Measurements from ENCODE around the gene INA. TPM values are rescaled to one million over a fixed set of nuclear protein-coding genes. Genes with fewer than 3 reads are reported as not detected.

Gene INA
- under 1 TPM; 0.28 to 0.53 TPM for polyA plus RNA-seq

DNA sequence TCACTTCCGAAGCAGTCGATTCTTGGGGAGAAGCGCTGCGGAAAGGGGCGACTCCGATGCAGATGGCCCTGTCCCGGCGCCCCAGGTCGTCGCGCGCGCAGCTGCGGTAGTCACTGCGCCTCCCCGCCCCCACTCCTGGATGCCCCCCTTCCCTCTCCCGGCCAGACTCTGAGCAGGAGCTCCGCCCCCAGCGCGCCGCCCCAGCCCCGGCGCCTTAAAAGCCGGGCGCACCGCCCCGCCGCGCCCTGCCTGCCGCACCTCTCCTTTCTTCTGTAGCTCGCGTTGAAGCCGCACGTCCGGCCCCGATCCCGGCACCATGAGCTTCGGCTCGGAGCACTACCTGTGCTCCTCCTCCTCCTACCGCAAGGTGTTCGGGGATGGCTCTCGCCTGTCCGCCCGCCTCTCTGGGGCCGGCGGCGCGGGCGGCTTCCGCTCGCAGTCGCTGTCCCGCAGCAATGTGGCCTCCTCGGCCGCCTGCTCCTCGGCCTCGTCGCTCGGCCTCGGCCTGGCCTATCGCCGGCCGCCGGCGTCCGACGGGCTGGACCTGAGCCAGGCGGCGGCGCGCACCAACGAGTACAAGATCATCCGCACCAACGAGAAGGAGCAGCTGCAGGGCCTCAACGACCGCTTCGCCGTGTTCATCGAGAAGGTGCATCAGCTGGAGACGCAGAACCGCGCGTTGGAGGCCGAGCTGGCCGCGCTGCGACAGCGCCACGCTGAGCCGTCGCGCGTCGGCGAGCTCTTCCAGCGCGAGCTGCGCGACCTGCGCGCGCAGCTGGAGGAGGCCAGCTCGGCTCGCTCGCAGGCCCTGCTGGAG lies at the start of gene INA:
Gene INA (plus strand): TSS at position 243 of the 817 bp plus-strand sequence. CDS start 74 bp downstream, at position 317.
- Histone ChIP-seq H3K4me3 (ENCODE audit: low read depth in 1 of 2, low read length in 2 of 2) (peak within 1 kb of the TSS in 1 of 2 donors; percentile 14), H3K9me3 (ENCODE audit: control insufficient read depth in 2 of 2, insufficient read depth in 1 of 2, low read depth in 1 of 2, low read length in 1 of 2) (peaks cover 0 to 16% of the 10 kb centered on the region in 2 donors), H3K27ac (ENCODE audit: low read depth in 2 of 2, low read length in 1 of 2) (no peak within 1 kb of the TSS), H3K4me1 (ENCODE audit: control insufficient read depth in 2 of 2, insufficient read depth in 2 of 2, low read length in 1 of 2) (peaks cover 6 to 13% of the 10 kb centered on the region in 2 donors), H3K27me3 (ENCODE audit: control insufficient read depth in 1 of 2, insufficient read depth in 2 of 2, low read length in 2 of 2) (peaks cover 0 to 16% of the 10 kb centered on the region in 2 donors), H3K36me3 (ENCODE audit: control insufficient read depth in 2 of 2, insufficient read depth in 2 of 2, low read length in 1 of 2) (no peaks in the 10 kb centered on the region)
- WGBS, 2 donors, result 2% methylated on average over 101 to 105 of the region's 105 CpGs

DNA sequence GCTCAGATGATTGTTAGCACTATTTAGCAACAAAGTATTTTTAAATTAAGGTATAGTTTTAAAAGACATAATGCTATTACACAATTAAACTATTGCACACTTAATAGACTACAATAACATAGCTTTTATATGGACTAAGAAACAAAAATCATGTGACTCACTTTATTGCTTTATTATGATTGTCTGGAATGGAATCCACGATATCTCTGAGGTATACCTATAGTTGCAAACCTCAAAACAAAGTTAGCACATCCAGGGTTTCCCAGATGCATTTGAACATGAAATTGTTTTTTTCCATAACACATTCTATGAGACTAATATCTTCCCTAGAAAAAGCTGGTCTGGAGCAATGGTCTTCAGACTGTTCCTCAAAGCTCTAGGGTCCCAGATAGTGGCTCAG lies 49.5 kb upstream of the INA start:
- no peak overlapping the region for H3K4me3 ChIP-seq (ENCODE audit: low read depth in 1 of 2, low read length in 2 of 2)
- H3K27ac ChIP-seq (ENCODE audit: low read depth in 2 of 2, low read length in 1 of 2), result no peak overlapping the region
- H3K9me3 ChIP-seq (ENCODE audit: control insufficient read depth in 2 of 2, insufficient read depth in 1 of 2, low read depth in 1 of 2, low read length in 1 of 2), result peaks cover 5% of the 10 kb centered on the region in 2 donors
- 60 to 78% methylated on average over 1 of the region's 1 CpG for WGBS, 2 donors
- no peaks in the 10 kb centered on the region for H3K36me3 ChIP-seq (ENCODE audit: control insufficient read depth in 2 of 2, insufficient read depth in 2 of 2, low read length in 1 of 2)
- H3K4me1 ChIP-seq (ENCODE audit: control insufficient read depth in 2 of 2, insufficient read depth in 2 of 2, low read length in 1 of 2), result no peaks in the 10 kb centered on the region
- H3K27me3 ChIP-seq (ENCODE audit: control insufficient read depth in 1 of 2, insufficient read depth in 2 of 2, low read length in 2 of 2), result no peaks in the 10 kb centered on the region

DNA sequence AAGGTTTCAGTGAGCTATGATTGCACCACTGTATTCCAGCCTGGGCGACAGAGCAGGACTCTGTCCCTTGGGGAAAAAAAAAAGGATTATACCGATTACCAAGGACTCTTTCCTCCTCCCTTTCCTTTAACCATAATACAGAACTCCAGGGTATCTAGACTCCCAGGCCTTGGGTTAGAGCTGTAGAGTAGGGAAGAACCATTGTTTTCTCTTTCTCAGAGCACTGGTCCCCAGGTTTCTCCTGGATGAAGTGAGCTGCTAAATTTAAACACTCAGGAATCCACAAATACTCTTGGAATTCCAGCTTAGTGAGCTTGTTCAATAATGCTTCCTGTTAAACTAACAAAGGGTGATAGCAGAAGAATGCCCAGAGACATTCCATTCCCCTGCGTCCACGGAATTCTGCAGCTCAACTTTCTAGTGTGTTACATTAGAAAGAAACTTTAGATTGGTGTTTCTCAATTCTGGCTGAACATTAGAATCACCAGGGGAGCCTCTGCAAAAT lies 45.8 kb upstream of the INA start:
- no peaks in the 10 kb centered on the region for H3K36me3 ChIP-seq (ENCODE audit: control insufficient read depth in 2 of 2, insufficient read depth in 2 of 2, low read length in 1 of 2)
- WGBS, 2 donors, result 48 to 58% methylated on average over 4 of the region's 4 CpGs
- H3K4me3 ChIP-seq (ENCODE audit: low read depth in 1 of 2, low read length in 2 of 2), result no peak overlapping the region
- no peaks in the 10 kb centered on the region for H3K9me3 ChIP-seq (ENCODE audit: control insufficient read depth in 2 of 2, insufficient read depth in 1 of 2, low read depth in 1 of 2, low read length in 1 of 2)
- no peaks in the 10 kb centered on the region for H3K4me1 ChIP-seq (ENCODE audit: control insufficient read depth in 2 of 2, insufficient read depth in 2 of 2, low read length in 1 of 2)
- no peaks in the 10 kb centered on the region for H3K27me3 ChIP-seq (ENCODE audit: control insufficient read depth in 1 of 2, insufficient read depth in 2 of 2, low read length in 2 of 2)
- peak overlapping the region in 1 of 2 donors; percentile 40 for H3K27ac ChIP-seq (ENCODE audit: low read depth in 2 of 2, low read length in 1 of 2)

- Histone ChIP-seq H3K4me3 (ENCODE audit: low read depth in 1 of 2, low read length in 2 of 2) (no peak overlapping the region), H3K27ac (ENCODE audit: low read depth in 2 of 2, low read length in 1 of 2) (no peak overlapping the region), H3K4me1 (ENCODE audit: control insufficient read depth in 2 of 2, insufficient read depth in 2 of 2, low read length in 1 of 2) (no peaks in the 10 kb centered on the region), H3K9me3 (ENCODE audit: control insufficient read depth in 2 of 2, insufficient read depth in 1 of 2, low read depth in 1 of 2, low read length in 1 of 2) (no peaks in the 10 kb centered on the region), H3K27me3 (ENCODE audit: control insufficient read depth in 1 of 2, insufficient read depth in 2 of 2, low read length in 2 of 2) (no peaks in the 10 kb centered on the region), H3K36me3 (ENCODE audit: control insufficient read depth in 2 of 2, insufficient read depth in 2 of 2, low read length in 1 of 2) (no peaks in the 10 kb centered on the region)
- 67 to 75% methylated on average over 3 of the region's 3 CpGs for whole genome bisulfite sequencing, 2 donors
Measured at GRCh38 chr10:103232131-103232673, 44.7 kb upstream of the INA start.

DNA sequence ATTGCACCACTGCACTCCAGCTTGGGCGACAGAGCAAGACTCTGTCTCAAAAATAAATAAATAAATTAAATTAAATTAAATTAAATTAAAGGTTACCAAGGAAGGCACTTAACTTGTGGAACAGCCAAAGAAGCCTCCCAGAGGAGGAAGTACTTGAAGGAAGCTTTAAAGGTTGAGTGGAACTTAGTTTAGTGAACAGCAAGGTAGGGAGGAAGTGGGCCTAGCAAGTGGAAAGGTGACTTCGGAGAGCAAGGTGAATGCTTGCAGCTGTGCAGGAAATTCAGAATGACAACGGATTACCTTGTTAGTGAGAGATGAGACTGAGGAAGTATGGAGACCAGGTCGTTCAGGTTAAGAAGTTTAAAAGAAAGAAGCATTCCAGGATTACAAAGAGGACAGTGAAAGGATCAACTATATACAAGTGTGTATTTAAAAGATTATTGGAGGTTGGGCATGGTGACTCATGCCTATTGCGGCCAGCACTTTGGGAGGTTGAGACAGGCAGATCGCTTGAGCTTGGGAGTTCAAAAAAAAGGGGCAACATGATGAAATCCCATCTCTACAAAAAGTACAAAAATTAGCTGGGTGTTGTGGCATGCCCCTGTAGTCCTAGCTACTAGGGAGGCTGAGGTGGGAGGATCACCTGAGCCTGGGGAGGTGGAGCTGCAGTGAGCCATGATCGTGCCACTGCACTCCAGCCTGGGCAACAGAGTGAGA lies 44.0 kb upstream of the INA start:
- 52 to 59% methylated on average over 7 of the region's 7 CpGs for WGBS, 2 donors
- H3K4me3 ChIP-seq (ENCODE audit: low read depth in 1 of 2, low read length in 2 of 2), result no peak overlapping the region
- H3K36me3 ChIP-seq (ENCODE audit: control insufficient read depth in 2 of 2, insufficient read depth in 2 of 2, low read length in 1 of 2), result no peaks in the 10 kb centered on the region
- no peaks in the 10 kb centered on the region for H3K9me3 ChIP-seq (ENCODE audit: control insufficient read depth in 2 of 2, insufficient read depth in 1 of 2, low read depth in 1 of 2, low read length in 1 of 2)
- peak overlapping the region in 1 of 2 donors; percentile 69 for H3K27ac ChIP-seq (ENCODE audit: low read depth in 2 of 2, low read length in 1 of 2)
- H3K27me3 ChIP-seq (ENCODE audit: control insufficient read depth in 1 of 2, insufficient read depth in 2 of 2, low read length in 2 of 2), result no peaks in the 10 kb centered on the region
- no peaks in the 10 kb centered on the region for H3K4me1 ChIP-seq (ENCODE audit: control insufficient read depth in 2 of 2, insufficient read depth in 2 of 2, low read length in 1 of 2)

GRCh38 chr10:103235775-103236174 lies 41.2 kb upstream of the INA start:
- no peaks in the 10 kb centered on the region for H3K4me1 ChIP-seq (ENCODE audit: control insufficient read depth in 2 of 2, insufficient read depth in 2 of 2, low read length in 1 of 2)
- H3K36me3 ChIP-seq (ENCODE audit: control insufficient read depth in 2 of 2, insufficient read depth in 2 of 2, low read length in 1 of 2), result no peaks in the 10 kb centered on the region
- H3K4me3 ChIP-seq (ENCODE audit: low read depth in 1 of 2, low read length in 2 of 2), result no peak overlapping the region
- WGBS, 2 donors, result 73 to 74% methylated on average over 2 of the region's 2 CpGs
- H3K27me3 ChIP-seq (ENCODE audit: control insufficient read depth in 1 of 2, insufficient read depth in 2 of 2, low read length in 2 of 2), result no peaks in the 10 kb centered on the region
- no peaks in the 10 kb centered on the region for H3K9me3 ChIP-seq (ENCODE audit: control insufficient read depth in 2 of 2, insufficient read depth in 1 of 2, low read depth in 1 of 2, low read length in 1 of 2)
- no peak overlapping the region for H3K27ac ChIP-seq (ENCODE audit: low read depth in 2 of 2, low read length in 1 of 2)

DNA sequence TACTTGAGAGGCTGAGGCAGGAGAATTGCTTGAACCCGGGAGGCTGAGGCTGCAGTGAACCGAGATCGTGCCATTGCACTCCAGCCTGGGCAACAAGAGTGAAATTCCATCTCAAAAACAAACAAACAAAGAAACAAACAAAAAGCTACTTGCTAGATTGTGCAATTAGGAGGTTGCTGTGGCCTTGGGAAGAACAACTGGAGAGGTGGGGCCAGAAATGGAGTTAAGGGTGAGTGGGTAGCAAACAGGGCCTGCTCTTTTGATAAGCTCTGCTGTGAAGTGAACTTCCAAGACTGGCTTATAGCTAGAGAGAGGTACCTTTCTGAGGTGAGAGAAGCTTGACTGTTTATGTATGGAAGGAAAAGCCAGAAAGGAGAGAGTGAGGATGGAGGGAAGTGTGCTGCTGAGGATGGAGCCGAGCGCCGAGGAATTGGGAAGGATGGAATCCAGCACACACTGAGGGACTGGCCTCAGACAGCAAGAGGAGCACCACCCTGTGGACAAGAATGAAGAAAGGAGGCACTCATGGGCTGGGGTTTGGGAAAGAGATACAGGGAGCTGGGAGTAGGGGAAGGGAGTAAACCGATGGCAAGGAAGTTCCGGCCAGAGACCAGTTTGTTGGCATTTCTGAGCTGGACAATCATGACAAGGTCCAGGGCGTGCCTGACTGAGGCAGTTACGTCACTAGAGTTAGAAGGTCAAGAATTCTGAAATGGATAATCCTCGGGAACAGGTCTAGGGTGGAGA lies 38.3 kb upstream of the INA start:
- 72 to 73% methylated on average over 11 of the region's 11 CpGs for WGBS, 2 donors
- Histone ChIP-seq H3K9me3 (ENCODE audit: control insufficient read depth in 2 of 2, insufficient read depth in 1 of 2, low read depth in 1 of 2, low read length in 1 of 2) (no peaks in the 10 kb centered on the region), H3K36me3 (ENCODE audit: control insufficient read depth in 2 of 2, insufficient read depth in 2 of 2, low read length in 1 of 2) (no peaks in the 10 kb centered on the region), H3K4me3 (ENCODE audit: low read depth in 1 of 2, low read length in 2 of 2) (no peak overlapping the region), H3K27ac (ENCODE audit: low read depth in 2 of 2, low read length in 1 of 2) (peak overlapping the region; percentile 78 to 90), H3K4me1 (ENCODE audit: control insufficient read depth in 2 of 2, insufficient read depth in 2 of 2, low read length in 1 of 2) (peaks cover 0 to 5% of the 10 kb centered on the region in 2 donors), H3K27me3 (ENCODE audit: control insufficient read depth in 1 of 2, insufficient read depth in 2 of 2, low read length in 2 of 2) (no peaks in the 10 kb centered on the region)

DNA sequence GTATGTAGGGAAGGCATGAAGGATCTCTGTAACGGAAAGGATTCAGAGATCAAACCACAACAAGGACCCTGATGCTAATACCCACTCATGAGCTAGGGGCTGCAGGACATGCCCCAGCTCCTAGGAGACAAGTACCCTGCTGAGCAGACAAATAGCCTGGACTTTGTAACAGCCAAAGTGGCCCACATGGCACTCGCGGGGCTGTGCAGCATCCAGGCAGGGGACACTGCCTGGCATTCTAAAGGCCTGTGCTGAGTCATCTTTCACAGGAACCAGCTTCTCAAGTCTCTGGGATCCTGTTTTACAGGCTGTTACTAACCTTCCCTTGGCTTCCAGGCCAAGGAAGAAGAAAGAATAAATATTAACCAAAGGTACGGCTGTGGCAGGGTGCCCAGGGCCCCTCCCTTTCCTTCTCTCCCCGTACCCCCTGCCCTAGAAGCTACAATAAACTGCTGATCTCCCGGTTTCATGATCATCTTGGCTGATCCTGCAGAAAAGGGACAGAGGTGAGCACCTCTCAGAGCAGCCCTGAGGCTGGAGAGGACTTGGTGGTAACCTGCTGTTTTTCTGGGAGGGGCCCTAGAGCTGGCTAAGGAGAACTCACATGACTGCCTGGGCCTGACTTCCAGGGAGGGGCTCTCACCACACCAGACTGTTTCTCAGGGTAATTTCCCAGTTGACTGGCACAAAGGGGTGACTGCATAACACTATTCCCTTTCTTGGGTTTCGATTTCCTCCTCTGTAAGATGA lies 35.5 kb upstream of the INA start:
- Histone ChIP-seq H3K4me1 (ENCODE audit: control insufficient read depth in 2 of 2, insufficient read depth in 2 of 2, low read length in 1 of 2) (peaks cover 0 to 5% of the 10 kb centered on the region in 2 donors), H3K4me3 (ENCODE audit: low read depth in 1 of 2, low read length in 2 of 2) (no peak overlapping the region), H3K36me3 (ENCODE audit: control insufficient read depth in 2 of 2, insufficient read depth in 2 of 2, low read length in 1 of 2) (no peaks in the 10 kb centered on the region), H3K27ac (ENCODE audit: low read depth in 2 of 2, low read length in 1 of 2) (peak overlapping the region; percentile 90 to 93), H3K27me3 (ENCODE audit: control insufficient read depth in 1 of 2, insufficient read depth in 2 of 2, low read length in 2 of 2) (no peaks in the 10 kb centered on the region), H3K9me3 (ENCODE audit: control insufficient read depth in 2 of 2, insufficient read depth in 1 of 2, low read depth in 1 of 2, low read length in 1 of 2) (no peaks in the 10 kb centered on the region)
- 31 to 34% methylated on average over 7 of the region's 7 CpGs for WGBS, 2 donors

Measured in esophagus (tissue), 2 donors.